Neuron (in vitro differentiated cells): Measurements from ENCODE around the gene ZBED2.
"Not testable (repeated sequence)": the region's sequence is repeated elsewhere in the genome, so short reads cannot be mapped to it uniquely, and the experiment has no call there.

ENCODE experiments used
- H2AFZ ChIP-seq: one replicate; pipeline ENCODE4 v1.6.1; 2013; ENCODE audit warnings: low read depth, mild to moderate bottlenecking, inconsistent platforms, low read length, moderate library complexity
- H3K27me3 ChIP-seq: one replicate; pipeline ENCODE4 v1.6.1; 2013; ENCODE audit warnings: low read length; ENCODE audit not compliant: insufficient read depth
- H3K36me3 ChIP-seq: one replicate; pipeline ENCODE4 v1.6.1; 2013; ENCODE audit warnings: low read length; ENCODE audit not compliant: insufficient read depth
- H3K4me1 ChIP-seq: one replicate; pipeline ENCODE4 v1.6.1; 2013; ENCODE audit warnings: low read length; ENCODE audit not compliant: insufficient read depth
- H3K4me3 ChIP-seq: 2 replicates; pipeline ENCODE4 v1.5.1; 2013; ENCODE audit warnings: mild to moderate bottlenecking, low read length, moderate library complexity
- H3K9me3 ChIP-seq: one replicate; pipeline ENCODE4 v1.6.1; 2013; ENCODE audit warnings: low read length

Gene ZBED2

DNA sequence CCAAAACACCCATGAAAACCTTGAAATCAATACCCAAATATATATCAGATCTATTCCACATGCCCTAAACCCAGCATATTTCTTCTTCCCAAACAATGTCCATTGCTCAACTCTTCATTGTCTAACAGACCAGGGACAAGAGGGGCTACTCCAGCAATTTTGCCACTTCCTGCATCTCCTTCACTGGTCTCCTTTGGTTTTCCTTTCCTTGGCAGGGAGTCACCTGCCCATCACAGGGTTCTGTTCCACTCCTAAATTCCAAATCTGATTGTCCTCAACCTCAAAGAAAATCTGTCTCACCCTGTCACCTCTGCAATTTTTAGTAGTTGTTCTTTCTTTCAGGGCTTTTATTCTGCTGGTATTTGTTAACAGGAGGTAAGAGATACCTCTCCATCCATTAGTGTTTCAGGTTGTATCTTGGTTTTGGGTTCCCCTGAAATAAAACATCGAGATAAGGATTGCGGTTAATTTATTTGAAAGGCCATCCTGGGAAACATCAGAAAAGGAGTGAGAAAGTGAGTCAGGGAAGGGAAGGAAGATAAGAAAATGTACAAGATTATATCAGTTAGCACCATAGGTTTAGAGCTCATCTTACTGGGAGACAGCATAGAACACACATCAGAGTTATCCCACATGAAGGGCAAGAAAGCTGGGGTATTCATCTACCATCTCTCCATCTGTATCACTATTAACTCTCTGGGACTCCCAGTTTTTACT lies 13.6 kb downstream of the ZBED2 start:
- Histone ChIP-seq H3K4me3 (no peak overlapping the region), H3K9me3 (no peaks in the 10 kb centered on the region), H3K36me3 (no peaks in the 10 kb centered on the region), H2AFZ (no peak overlapping the region), H3K27me3 (no peaks in the 10 kb centered on the region), H3K4me1 (no peaks in the 10 kb centered on the region)

DNA sequence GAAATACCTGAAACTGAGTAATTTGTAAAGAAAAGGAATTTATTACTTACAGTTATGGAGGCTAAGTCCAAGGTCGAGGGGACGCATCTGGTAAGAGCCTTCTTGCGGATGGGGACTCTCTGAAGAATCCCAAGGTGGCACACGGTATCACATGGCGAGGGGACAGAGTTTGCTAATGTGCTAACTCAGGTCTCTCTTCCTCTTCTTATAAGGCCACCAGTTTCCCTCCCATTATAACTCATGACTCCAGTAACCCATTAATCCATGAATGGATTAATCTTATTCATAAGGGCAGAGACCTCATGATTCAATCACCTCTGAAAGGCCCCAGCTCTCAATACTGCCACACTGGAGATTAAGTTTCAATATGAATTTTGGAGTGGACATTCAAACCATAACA lies 15.7 kb downstream of the ZBED2 start:
- H3K36me3 ChIP-seq = no peaks in the 10 kb centered on the region
- H2AFZ ChIP-seq = no peak overlapping the region
- no peaks in the 10 kb centered on the region for H3K27me3 ChIP-seq
- no peaks in the 10 kb centered on the region for H3K4me1 ChIP-seq
- no peaks in the 10 kb centered on the region for H3K9me3 ChIP-seq
- H3K4me3 ChIP-seq = no peak overlapping the region

GRCh38 chr3:111578867-111579266 lies 16.3 kb downstream of the ZBED2 start:
- Histone ChIP-seq H3K36me3 (no peaks in the 10 kb centered on the region), H2AFZ (no peak overlapping the region), H3K9me3 (no peaks in the 10 kb centered on the region), H3K4me1 (no peaks in the 10 kb centered on the region), H3K4me3 (no peak overlapping the region), H3K27me3 (no peaks in the 10 kb centered on the region)

DNA sequence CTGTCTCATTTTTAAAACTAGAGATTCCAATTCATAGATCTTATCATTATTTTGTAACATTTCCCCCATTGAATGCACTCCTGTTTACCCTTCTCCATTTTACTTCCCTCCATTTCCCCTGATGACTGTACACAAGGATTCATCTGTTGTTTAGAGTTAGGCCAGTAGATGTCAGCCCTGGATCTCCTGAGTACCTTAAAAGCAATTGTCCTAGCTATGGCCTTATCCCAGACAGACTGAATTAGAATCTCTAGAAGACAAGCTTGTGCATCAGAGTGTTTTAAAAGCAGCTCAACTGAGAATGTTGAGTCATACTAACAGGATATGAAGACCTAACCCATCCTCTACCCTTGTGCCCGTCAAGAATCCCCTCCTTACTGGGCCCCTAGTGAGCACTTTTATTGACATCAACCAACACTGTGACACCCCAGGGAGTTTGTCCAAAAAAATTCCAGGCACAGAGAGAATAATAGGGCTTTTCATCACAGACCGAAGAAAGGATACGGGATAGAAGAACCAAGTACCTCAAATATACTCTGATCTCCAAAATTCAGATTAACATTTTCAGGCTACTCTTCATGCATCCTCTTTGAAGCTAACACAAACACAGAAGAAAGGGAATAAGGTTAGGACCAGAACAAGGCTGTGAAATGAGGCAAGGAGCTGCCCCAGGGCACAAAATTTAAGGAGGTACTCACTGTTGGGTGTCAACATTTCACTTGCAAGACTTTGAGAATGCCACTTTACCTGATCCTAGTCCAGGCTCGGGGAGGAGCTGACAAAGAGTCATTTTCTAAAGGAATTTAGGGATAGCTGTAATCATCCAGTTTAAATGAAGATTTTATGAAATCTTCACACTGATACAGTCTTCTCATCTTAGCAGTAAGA lies 17.1 kb downstream of the ZBED2 start:
- H3K27me3 ChIP-seq = no peaks in the 10 kb centered on the region
- no peak overlapping the region for H2AFZ ChIP-seq
- H3K4me3 ChIP-seq = no peak overlapping the region
- no peaks in the 10 kb centered on the region for H3K4me1 ChIP-seq
- H3K36me3 ChIP-seq = no peaks in the 10 kb centered on the region
- H3K9me3 ChIP-seq = no peaks in the 10 kb centered on the region

GRCh38 chr3:111577113-111577512 lies 18.0 kb downstream of the ZBED2 start:
- Histone ChIP-seq H3K27me3 (no peaks in the 10 kb centered on the region), H3K4me1 (no peaks in the 10 kb centered on the region), H3K36me3 (no peaks in the 10 kb centered on the region), H3K4me3 (no peak overlapping the region), H2AFZ (no peak overlapping the region), H3K9me3 (no peaks in the 10 kb centered on the region)

GRCh38 chr3:111571907-111572460 lies 23.2 kb downstream of the ZBED2 start:
- no peak overlapping the region for H2AFZ ChIP-seq
- H3K9me3 ChIP-seq = no peaks in the 10 kb centered on the region
- no peaks in the 10 kb centered on the region for H3K36me3 ChIP-seq
- H3K4me3 ChIP-seq = no peak overlapping the region
- no peaks in the 10 kb centered on the region for H3K4me1 ChIP-seq
- no peaks in the 10 kb centered on the region for H3K27me3 ChIP-seq

DNA sequence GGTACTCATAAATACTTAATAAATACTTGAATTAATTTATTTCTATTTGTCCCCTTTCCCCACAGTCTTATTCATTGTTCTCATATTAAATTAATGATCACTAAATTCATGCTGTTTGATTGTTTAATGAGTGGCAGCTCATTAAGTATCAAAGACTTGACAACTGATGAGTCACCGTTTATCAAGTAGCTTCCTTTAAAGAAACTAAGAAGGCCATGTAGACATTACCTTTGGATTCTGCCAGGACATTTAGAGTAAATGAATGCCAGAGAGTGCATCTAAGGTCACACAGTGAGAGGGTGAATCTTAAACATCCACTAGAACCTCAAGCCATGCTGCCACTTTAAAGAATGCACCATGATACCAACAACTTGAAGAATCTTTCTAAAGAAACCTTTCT lies 23.9 kb downstream of the ZBED2 start:
- H3K9me3 ChIP-seq = no peaks in the 10 kb centered on the region

DNA sequence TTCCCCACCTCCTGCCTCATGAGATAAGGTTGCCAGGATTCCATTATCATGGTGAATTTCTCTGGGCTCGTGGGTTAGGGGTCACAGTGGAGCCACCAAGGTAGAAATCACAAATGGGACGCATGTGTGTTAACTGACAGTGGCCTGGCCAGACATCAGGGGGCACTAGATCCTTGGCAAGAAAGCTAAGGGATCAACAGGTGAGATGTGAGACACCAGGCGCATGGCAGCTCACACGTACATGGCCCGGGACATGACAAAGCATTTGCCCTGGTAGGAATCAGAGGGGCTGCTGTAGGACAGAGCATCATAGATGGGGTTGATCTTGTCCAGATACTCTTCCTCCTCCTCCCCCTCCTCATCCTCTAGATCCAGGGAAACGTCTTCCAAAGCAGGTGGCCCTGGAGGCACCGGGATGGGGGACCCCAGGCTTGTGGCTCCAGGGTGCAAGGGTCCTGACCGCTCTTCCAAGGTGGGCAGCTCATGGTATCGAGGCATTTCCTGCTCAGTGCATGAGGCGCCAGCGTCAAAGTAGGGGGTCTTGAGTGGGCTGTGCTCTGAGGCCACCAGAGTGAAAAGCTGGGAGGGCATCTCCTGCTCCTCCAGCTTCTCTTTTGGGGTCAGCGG lies 24.6 kb downstream of the ZBED2 start:
- Histone ChIP-seq H3K27me3 (no peaks in the 10 kb centered on the region), H3K4me1 (no peaks in the 10 kb centered on the region), H2AFZ (no peak overlapping the region), H3K36me3 (no peaks in the 10 kb centered on the region), H3K4me3 (no peak overlapping the region), H3K9me3 (no peaks in the 10 kb centered on the region)

More for the DNA sequence above, 23.9 kb downstream of the ZBED2 start:
- Histone ChIP-seq H3K4me3 (no peak overlapping the region), H2AFZ (no peak overlapping the region), H3K4me1 (no peaks in the 10 kb centered on the region), H3K36me3 (no peaks in the 10 kb centered on the region), H3K27me3 (no peaks in the 10 kb centered on the region)

GRCh38 chr3:111568911-111569310 lies 26.2 kb downstream of the ZBED2 start:
- Histone ChIP-seq H3K9me3 (no peaks in the 10 kb centered on the region), H3K27me3 (no peaks in the 10 kb centered on the region), H3K4me3 (no peak overlapping the region), H3K36me3 (no peaks in the 10 kb centered on the region), H2AFZ (no peak overlapping the region), H3K4me1 (no peaks in the 10 kb centered on the region)

- no peak overlapping the region for H2AFZ ChIP-seq
- H3K9me3 ChIP-seq = no peaks in the 10 kb centered on the region
- H3K4me3 ChIP-seq = no peak overlapping the region
- H3K4me1 ChIP-seq = no peaks in the 10 kb centered on the region
- no peaks in the 10 kb centered on the region for H3K36me3 ChIP-seq
- no peaks in the 10 kb centered on the region for H3K27me3 ChIP-seq
Measured at GRCh38 chr3:111568355-111568754, 26.8 kb downstream of the ZBED2 start.

- no peaks in the 10 kb centered on the region for H3K4me1 ChIP-seq
- H3K27me3 ChIP-seq = no peaks in the 10 kb centered on the region
- no peaks in the 10 kb centered on the region for H3K9me3 ChIP-seq
- no peaks in the 10 kb centered on the region for H3K36me3 ChIP-seq
- H2AFZ ChIP-seq = no peak overlapping the region
- H3K4me3 ChIP-seq = no peak overlapping the region
Measured at GRCh38 chr3:111566844-111567243, 28.3 kb downstream of the ZBED2 start.

- H3K36me3 ChIP-seq, H3K27me3 ChIP-seq, H2AFZ ChIP-seq, H3K4me3 ChIP-seq, H3K4me1 ChIP-seq, H3K9me3 ChIP-seq: not testable (repeated sequence)
Measured at GRCh38 chr3:111561902-111562301, 33.2 kb downstream of the ZBED2 start.

GRCh38 chr3:111548756-111549155 lies 46.4 kb downstream of the ZBED2 start:
- no peak overlapping the region for H3K4me3 ChIP-seq
- H2AFZ ChIP-seq = no peak overlapping the region
- H3K4me1 ChIP-seq = no peaks in the 10 kb centered on the region
- H3K9me3 ChIP-seq = no peaks in the 10 kb centered on the region
- no peaks in the 10 kb centered on the region for H3K36me3 ChIP-seq
- H3K27me3 ChIP-seq = no peaks in the 10 kb centered on the region
